ENCODE data around the gene DPF1.
A peak's percentile ranks its signal among the peaks of the same experiment; 100 is the strongest.
"Not testable (repeated sequence)": the region's sequence is repeated elsewhere in the genome, so short reads cannot be mapped to it uniquely, and the experiment has no call there.

DPF1 gene

DNA sequence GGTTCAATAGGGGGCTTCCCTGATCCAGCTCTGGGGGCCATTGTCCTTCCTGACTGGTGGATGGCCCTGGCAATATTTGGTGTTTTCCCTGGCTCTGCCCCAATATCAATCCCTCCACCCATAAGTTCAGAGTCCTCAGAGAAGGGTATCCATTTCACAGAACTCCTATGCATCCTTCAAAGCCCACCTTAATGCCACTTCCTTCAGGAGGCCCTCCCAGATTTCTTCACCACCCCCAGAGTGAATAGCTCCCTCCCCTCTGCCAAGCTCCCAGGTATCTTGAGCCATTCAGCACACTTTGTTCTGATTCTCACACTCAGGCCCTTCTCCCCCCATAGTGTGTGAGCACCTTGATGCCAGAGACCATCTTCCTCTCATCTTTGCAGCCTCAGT, 26.4 kb upstream of the DPF1 start:
- no peak for DNase-seq

DNA sequence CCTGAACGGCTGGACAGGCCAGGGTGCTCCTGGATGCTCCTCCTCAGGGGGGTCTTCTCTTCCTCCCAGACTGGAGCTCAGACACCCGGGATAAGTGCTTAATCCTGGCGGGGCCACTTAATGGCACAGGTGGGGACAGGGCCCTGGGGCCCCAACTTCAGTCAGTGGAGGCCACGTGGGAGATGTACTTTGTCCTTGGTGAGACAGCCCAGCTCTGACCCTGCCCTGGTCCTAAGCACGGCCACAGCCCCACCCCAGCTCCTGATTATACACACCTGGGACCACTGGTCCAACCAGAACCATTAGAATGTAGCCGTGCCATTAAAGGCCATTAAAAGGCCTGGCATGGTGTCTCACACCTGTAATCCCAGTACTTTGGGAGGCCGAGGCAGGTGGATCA, 24.4 kb upstream of the DPF1 start:
- no peak for DNase-seq

DNA sequence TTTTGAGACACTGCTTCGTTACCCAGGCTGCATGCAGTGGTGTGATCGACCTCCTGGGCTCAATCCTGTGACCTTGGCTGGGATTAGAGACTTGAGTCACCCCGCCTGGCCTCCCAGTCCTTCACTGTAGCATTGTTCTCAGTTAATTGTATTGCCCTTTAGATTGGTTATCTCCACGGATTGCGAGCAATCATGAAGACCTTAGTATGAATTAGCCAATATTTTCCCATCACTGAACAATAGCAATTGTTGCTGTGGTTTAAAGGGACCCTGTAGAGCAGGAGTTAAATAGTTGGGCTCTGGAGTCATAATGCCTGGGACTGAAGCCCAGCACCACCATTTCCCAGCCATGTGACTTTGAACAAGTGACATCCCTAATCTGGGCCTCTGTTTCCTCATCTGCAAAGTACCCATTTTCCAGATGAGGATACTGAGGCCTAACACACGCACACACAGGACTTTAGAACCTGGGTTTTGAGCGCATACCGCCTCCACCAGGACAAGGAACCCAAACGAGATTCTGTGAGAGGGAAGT, 23.8 kb upstream of the DPF1 start:
- no peak for DNase-seq

DNA sequence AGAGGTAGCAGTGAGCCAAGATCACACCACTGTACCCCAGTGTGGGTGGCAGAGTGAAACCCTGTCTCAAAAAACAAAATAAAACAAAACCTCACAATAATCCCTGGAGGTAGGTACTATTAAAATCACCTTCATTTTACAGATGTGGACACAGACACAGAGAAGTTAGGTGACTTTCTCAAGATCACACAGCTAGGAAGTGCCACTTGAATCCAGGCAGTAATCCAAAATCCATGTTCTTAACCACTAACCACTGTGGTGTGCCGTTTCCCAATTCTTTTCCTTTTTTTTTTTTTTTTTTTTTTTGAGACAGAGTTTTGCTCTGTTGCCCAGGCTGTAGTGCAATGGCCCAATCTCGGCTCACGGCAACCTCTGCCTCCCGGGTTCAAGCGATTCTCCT, 23.1 kb upstream of the DPF1 start:
- DNase-seq: no peak

DNA sequence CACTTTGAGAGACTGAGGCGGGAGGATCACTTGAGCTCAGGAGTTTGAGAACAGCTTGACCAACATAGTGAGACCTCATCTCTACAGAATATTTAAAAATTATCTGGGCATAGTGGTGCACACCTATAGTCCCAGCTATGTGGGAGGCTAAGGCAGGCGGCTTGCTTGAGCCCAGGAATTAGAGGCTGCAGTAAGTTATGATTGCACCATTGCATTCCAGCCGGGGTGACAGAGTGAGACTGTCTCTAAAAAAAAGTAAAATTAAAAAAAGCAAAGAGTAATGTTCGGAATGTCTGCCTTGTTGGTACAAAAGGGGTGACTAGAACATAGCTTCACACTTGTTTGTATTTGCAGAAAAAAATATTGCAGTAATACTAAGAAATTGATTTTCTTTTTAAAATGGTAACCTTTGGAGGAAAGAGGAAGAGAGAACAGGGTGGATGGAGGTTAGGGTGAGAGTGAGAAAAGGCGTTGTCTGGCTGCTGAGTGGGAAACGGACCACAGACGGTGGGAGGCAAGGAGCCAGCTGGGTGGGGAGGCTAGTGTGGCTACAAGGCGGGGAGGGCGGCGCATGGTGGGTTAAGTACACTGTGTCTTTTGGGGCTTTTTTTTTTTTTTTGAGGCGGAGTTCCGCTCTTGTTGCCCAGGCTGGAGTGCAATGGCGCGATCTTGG, 21.9 kb upstream of the DPF1 start:
- DNase-seq: no peak

DNA sequence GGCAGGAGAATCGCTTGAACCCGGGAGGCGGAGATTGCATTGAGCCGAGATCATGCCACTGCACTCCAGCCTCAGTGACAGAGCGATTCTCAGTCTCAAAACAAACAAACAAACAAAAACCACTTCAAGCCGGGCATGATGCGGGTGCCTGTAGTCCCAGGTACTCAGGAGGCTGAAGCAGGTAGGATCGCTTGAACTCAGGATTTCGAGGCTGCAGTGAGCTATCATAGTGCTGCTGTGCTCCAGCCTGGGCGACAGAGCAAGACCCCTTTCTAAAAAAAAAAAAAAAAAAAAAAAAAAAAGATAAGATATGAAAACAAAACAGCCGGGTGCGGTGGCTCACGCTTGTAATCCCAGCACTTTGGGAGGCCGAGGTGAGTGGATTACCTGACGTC, 19.3 kb upstream of the DPF1 start:
- DNase-seq: no peak

DNA sequence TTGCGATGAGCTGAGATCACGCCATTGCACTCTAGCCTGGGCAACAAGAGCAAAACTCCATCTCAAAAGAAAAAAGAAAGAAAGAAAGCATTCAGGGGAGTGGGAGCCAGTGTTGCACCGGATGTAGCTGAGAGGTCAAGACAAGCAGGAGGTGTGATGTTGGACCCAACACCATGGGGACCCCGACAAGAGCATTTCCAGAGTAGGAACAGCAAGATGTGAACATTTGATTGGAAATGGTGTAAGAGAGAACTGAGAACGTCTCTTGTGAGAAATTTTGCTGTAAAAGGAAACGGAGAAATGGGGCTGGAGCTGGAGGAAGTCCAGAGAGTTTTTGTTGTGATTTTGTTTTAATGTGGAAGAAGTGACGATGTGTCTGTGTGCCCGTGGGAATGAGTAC, 15.8 kb upstream of the DPF1 start:
- no peak for DNase-seq

DNA sequence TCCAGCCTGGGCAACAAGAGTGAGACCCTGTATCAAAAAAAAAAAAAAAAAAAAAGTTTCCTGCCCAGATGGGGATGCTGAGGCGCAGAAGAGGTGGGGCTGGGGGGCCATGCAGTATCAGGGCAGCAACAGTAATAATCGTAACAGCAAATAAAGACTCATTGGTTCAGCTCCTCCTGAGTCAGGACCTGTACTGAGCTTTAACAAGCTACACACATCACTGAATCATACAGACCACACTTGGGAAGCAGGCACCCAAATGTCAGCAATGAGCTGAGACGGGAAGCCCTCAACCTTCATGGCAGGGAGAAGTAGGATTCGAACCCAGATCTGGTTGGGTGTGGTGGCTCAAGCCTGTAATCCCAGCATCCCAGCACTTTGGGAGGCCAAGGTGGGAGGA, 10.6 kb upstream of the DPF1 start:
- DNase-seq: no peak

DNA sequence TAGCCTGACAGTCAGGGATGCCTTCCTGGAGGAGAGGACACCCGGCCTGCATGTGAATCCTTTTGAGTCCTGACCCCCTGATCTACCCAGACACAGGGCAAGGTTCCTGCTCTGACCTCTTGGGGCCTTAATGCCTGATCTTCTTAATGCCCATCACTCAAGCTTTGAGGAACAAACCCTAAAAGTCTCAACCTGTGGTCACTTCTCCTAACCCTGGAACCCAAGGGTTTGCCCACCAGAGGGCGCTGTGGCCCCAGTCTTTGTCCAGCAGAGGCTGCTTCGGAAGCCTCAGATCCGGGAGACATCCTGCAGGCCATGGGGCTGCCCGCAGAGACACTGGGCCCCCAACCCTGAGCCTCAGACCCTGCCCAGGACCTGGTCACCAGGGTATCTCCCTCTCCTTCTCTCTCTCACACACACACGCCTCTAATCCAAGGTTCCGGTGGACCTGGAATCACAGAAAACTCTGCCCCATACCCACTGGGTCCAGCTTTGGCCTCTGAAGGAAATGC, 9.8 kb upstream of the DPF1 start:
- DNase-seq: peak; percentile 79

DNA sequence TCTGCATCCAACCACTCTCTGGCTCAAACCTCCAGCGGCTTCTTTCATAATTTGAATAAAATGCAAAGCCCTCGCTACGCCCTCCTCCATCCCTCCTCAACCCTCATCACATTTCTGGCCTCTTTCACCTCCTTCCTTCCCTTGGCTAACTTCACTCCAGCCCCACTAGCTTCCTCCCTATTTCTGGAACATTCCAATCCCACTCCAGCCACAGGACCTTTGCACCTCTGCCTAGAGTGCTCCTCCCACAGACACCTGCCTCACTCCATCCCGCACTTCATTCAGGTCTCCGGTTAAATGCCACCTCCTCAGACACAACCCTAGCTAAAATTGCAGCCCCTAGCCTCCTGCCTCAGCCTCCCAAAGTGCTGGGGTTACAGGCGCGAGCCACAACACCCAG, 7.9 kb upstream of the DPF1 start:
- no peak for DNase-seq

DNA sequence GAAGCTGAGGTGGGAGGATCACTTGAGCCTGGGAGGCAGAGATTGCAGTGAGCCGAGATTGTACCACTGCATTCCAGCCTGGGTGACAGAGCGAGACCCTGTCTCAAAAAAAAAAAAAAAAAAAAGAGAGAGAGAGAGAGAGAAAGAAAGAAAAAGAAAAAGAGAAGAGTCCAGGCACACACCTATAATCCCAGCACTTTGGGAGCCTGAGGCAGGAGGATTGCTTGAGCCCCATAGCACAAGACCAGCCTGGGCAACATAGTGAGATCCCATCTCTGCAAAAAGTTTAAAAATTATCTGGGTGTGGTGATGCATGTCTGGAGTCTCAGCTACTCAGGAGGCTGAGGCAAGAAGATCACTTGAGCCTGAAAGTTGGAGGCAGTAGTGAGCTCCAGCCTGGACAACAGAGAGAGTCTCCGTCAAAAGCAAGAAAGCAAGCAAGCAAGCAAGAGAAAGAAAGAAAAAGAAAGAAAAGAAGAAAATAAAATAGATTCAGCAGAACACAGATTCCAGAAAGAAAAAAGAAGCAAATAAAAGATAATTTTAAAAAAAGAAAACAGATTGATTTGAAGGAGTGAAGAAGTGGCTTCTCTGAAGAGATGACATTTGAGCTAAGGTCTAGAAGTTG, 6.6 kb upstream of the DPF1 start:
- DNase-seq: not testable (repeated sequence)

DNA sequence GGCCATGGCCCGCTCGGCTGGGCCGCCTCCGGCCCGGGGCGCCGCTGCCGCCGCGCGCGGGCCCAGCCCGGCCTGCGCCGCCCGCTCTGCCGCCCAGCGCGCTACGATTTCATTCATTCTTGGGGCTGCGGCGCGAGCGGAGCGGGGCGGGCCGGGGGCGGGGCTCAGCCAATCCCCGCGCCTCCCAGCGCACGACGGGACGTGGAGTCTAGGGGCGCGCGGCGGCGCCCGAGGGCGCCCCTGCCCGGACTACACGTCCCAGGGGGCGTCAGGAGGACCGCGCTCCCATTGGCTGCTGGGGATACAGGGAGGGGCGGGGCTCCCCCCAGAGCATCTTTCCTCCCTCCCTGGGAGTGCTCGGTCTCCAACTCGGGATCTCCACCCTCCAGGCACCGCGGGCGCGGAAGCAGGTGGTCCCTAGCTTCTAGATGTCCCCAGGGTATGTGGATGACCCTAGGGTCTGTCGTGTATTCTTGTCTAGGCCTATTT, 5.6 kb upstream of the DPF1 start:
- DNase-seq: peak; percentile 71

DNA sequence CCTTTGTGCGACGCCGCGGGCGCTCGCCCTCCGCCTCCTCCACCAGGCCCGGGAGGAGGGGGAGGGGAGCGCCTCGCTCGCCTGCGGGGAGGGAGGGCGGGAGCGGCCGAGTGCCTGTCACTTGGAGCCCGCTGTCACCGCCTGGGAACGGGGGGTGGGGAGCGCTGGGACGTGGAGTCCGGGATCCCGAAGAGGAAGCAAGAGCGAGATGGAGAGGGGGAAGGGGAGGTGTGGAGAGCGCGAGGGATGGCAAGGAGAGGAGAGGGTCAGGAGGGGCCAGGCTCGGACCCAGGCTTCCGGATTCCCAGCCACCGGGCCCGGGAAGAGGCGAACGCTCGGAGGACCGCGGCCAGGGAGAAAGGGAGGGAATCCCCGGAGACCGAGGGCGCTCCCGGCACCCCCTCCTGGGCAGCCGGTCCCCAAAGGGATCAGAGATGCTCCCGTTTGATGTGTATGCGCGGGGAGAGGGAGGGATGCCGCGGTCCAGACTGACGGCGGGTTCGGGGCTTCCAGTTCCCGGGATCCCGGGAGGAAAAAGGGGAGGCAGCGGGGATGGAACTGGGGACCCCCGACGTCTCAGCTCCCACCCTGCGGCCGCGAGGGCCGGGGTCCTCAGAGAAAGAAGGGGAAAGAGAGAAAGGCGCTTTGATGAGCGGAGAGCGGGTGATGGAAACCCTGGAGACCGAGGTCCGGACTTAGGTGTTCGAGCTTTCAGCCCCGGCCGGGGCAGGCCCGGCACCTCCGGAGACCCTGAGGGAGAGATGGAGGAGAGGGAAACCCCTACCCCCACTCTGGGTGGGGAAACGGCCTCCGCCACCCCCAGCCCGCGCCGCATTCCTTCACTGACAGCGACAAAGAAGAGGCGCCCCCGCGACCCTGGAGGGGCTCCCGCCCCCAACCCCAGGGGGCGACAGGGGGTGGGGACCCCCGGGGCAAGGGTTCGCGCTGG, 4.7 kb upstream of the DPF1 start:
- DNase-seq: no peak

DNA sequence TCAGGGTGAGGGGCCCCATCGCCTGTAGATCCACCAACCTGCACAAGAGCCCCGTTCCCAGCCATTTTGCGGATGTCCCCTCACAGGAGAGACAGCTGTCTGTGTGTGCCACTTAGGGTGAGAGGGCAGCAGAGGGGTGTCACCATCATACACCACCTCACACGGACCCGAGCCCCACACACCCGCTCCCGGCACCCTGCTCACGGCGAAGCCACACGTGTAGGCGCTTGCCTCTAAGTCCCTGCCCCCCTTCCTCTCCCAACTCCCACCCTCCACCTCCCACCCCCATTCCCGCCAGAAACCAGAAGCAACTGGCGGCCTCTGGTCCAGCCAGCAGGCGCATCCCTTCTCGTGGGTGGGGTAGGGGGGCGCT, 4.0 kb upstream of the DPF1 start:
- no peak for DNase-seq

DNA sequence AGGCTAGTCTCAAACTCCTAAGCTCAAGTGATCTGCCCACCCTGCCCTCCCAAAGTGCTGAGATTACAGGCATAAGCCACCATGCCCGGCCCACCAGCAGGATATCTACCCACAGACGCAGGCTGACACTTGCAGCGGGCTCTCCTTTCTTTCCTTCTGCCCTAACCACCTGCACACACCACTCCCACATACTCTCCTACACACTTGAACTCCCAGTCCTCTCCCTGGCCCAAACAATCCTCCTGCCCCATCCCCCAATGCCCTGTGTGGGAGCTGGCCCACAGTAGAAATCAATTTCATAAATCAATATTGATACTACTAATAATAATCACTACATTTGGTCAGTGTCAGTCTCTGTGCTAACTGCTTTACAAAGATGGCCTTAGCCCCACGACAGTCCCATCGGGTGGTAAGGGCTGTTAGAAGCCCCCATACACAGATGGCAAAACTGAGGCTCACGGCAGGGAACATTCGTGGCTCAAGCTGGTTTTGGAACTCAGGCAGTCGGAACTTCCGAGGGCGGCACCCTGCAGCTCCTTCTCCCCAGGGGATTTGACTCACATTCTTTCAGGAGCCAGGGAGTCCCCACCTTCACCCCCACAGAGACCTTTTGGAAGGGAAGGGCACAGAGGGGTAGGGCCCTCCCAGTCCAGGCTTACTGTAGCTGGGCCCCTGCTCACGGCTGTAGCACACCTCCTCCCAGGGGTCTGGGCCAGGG, 3.4 kb upstream of the DPF1 start:
- no peak for DNase-seq

DNA sequence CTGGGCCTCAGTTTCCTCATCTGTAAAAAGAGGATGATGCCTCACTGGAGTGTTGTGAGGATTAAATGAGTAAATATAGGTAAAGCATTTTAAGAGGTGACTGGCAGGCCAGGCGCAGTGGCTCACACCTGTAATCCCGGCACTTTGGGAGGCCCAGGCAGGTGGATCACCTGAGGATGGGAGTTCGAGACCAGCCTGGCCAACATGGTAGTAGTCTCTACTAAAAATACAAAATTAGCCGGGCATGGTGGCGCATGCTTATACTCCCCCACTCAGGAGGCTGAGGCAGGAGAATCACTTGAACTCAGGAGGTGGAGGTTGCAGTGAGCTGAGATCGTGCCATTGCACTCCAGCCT, 819 bp upstream of the DPF1 start:
- not testable (repeated sequence) for DNase-seq

DNA sequence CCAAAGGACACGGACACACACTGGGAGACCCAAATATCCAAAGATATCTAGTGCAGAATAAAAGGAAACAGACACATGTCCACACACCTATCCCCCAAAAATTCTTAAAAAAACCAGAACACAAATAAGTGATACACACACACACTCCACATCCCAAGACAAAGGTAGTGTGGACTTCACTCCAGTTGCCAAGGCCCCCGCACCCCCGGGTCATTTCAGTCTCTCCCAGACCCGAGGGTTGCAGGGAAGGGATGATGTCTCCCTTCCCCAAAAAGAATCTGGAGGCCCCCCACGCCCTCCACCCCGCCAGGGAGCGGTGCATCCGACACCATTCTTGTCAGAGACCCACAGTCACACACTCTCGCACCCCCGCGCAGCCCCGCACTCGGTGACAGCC, 407 bp downstream of the DPF1 start:
- no peak for DNase-seq

DNA sequence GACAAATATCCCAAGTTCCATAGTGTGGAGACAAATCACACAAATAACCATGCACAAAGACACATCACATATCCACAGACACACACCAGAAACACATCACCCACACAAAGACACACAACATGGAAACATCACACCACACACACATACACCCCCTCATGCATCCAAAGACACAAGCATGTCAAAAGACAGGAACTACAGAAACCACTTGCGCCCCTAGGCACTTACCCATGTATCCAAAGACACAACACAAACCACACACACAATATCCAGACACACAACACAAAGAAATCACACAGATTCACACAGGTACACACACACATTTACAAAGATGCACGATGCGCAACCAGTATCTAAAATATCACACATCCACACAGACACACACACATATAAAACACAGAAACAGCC, 901 bp downstream of the DPF1 start:
- no peak for DNase-seq

DNA sequence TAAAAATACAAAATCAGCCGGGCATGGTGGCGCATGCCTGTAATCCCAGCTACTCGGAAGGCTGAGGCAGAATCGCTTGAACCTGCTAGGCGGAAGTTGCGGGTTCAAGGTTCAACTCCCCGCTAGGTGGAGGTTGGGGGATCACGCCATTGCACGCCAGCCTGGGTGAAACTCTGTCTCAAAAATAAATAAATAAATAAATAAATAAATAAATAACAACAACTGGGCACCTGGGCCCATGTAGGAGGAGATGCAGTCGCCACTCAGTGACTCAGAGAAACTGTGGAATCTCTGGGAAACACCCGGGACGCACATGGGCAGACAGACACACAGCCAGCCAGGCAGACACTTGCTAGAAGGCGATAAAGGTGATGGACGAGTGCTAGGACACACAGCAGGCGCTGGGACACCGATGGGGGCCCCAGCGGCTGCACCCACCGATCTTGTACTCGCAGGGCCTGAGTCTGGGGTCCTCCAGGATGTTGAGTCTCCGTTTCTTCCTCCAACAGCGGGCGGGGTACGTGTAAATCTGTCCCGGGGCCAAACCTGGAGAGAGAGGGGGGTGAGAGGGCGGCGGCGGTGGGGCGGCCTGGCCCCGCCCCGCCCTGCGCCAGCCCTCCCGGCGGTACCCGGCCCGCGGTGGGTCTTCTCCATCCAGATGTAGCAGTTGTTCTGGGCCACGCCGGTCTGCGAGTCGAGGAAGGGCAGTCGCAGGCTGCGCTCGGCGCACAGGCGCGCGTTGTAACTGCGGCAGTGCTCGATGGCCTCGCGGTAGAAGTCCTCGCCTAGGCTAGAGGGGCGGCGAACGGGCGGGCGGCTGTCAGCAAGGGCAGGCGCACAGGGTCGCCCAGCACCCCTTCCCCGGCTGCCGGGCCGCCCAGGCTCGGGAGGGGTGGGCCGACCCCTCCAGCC, 1.8 kb downstream of the DPF1 start:
- DNase-seq: no peak

DNA sequence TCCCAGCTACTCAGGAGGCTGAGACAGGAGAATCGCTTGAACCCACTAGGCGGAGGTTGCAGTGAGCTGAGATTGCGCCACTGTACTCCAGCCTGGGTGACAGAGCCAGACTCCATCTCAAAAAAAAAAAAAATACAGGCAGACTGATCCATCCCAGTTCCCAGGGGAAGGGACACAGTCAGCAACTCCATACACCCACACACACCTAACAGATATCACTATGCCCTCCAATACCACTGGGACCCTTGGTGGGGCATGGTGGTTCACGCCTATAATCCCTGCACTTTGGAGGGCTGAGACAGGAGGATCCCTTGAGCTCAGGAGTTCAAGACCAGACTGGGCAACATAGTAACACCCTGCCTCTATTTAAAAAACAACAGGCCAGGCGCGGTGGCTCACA, 2.6 kb downstream of the DPF1 start:
- DNase-seq: no peak

DNA sequence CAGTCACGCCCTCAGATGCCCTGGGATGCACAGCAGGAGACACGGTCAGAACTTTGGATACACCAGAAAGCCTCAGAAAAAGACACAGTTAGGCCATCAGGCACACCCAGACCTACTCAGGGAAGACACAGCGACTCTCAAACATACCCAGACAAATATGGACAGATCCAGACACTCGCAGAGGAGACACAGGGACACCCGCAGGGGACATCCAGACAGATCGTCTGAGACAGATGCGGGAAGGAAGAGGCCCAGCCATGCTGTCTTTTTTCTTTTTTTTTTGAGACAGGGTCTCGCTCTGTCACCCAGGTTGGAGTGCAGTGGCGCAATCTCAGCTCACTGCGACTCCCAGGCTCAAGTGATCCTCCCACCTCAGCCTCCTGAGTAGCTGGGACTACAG, 4.8 kb downstream of the DPF1 start:
- no peak for DNase-seq

DNA sequence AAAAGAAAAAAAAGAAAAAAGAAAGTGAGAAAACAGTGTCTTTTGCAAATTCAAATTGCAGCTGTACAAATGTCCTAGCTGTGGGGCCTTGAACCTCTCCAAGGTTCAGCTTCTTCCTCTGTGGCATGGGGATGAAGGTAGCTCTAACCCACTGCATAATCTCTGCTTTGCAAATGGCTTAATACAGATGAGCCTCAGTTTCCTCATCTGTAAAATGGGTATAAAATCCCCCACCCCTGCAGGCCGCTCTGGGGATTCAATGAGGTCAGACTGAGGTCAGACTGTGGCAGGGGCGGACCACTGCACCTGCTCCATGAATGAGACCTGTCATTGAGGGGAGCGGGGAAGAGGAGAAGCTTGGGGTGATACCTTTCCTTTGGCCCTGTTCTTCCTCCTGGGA, 5.8 kb downstream of the DPF1 start:
- DNase-seq: no peak

Data from stimulated activated CD4-positive, alpha-beta T cell treated with anti-CD3 and anti-CD28 coated beads, Interleukin-4, amount 100 ng/mL, for 24 hours (primary cell).